Neural crest cell (in vitro differentiated cells): ENCODE measurements around the gene MINDY3. TPM values are rescaled to one million over a fixed set of nuclear protein-coding genes. Genes with fewer than 3 reads are reported as not detected.

Experiments
- DNase-seq: peaks from one replicate; pipeline ENCODE4 v3.0.0; 2021; ENCODE audit warnings: low read depth, mixed read lengths, low spot score
- H3K27ac Mint-ChIP-seq: one replicate; pipeline ENCODE4 v1.8.0; 2021; ENCODE audit warnings: mild to moderate bottlenecking, mixed read lengths; ENCODE audit not compliant: unreplicated experiment
- H3K27me3 Mint-ChIP-seq: 2 replicates; pipeline ENCODE4 v1.8.0; 2021; ENCODE audit warnings: low read depth, mild to moderate bottlenecking, mixed read lengths
- H3K36me3 Mint-ChIP-seq: 2 replicates; pipeline ENCODE4 v1.8.0; 2021; ENCODE audit warnings: low read depth, mild to moderate bottlenecking, mixed read lengths
- H3K4me1 Mint-ChIP-seq: 2 replicates; pipeline ENCODE4 v1.8.0; 2021; ENCODE audit warnings: mixed read lengths
- H3K4me3 Mint-ChIP-seq: one replicate; pipeline ENCODE4 v1.8.0; 2021; ENCODE audit warnings: mild to moderate bottlenecking, mixed read lengths
- H3K9me3 Mint-ChIP-seq: 2 replicates; pipeline ENCODE4 v1.8.0; 2021; ENCODE audit warnings: mixed read lengths
- total RNA-seq: library from RNA; stranded (reverse); gene quantifications from 2 replicates; pipeline ENCODE4 v1.2.1, GENCODE V29; 2021
- TF ChIP-seq, protein P1 (sequence below): fragments of 200-600 bp; sonication (generic); conservative IDR thresholded peaks from 2 replicates; pipeline ENCODE4 v1.5.0; 2021; ENCODE audit warnings: antibody characterized with exemption, mild to moderate bottlenecking

MINDY3 gene
- total RNA-seq, 1 donor from 2014 or later, result 22.9 TPM

DNA sequence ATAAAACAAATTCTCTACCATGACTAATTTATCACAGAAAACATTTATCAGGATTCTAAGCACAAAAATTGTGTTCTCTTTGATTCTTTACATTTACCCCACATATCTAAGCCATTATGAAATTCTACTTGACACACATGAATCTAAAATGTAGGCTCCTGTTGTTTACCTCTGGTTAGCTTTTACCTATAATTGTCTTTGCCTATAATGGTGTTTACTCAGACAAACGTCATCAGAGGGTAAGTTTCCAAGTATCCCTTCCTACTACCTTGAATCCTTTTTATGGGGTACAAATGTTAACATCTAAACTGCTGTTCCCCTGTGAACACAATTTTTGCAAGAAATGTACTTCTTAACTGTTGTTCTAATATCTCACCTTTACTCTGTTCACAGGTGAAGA, 63.5 kb downstream of the MINDY3 start:
- TF ChIP-seq, protein P1, sequence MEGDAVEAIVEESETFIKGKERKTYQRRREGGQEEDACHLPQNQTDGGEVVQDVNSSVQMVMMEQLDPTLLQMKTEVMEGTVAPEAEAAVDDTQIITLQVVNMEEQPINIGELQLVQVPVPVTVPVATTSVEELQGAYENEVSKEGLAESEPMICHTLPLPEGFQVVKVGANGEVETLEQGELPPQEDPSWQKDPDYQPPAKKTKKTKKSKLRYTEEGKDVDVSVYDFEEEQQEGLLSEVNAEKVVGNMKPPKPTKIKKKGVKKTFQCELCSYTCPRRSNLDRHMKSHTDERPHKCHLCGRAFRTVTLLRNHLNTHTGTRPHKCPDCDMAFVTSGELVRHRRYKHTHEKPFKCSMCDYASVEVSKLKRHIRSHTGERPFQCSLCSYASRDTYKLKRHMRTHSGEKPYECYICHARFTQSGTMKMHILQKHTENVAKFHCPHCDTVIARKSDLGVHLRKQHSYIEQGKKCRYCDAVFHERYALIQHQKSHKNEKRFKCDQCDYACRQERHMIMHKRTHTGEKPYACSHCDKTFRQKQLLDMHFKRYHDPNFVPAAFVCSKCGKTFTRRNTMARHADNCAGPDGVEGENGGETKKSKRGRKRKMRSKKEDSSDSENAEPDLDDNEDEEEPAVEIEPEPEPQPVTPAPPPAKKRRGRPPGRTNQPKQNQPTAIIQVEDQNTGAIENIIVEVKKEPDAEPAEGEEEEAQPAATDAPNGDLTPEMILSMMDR, result no peak
- no peaks in the 10 kb centered on the region for H3K27me3 Mint-ChIP-seq
- H3K27ac Mint-ChIP-seq, result no peak overlapping the region
- peaks cover 3% of the 10 kb centered on the region for H3K9me3 Mint-ChIP-seq
- H3K36me3 Mint-ChIP-seq, result peaks cover 17% of the 10 kb centered on the region
- H3K4me3 Mint-ChIP-seq, result no peak overlapping the region
- no peaks in the 10 kb centered on the region for H3K4me1 Mint-ChIP-seq
- DNase-seq, result no peak

DNA sequence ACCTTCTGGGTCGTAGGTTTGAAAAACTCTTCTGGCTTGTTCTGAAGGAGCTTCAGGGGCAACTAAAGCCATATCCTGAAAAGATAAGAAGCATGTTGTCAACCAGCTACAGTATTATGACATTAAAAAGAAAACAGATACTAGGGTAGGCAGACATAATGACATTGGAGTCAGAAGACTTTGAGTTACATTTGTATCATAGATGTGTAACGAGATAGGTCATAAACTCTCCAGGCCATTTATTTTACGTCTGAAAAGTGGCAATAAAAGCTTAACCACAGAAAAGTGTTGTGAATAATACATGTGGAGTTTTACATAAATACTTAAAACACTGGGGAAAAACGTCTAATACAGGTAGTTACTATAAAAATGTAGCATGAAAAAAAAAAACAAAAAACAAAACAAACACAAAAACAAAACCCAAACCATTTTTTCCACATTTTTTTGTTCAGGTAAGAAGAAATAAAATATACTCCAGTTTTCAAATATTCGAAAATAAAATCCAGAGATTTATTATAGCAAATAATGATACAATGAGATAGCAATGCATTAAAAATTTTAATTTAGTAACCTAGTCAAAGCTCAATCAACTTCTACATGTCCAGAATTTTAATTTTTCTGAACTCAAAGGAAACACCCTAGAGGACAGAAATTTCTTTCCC, 64.1 kb downstream of the MINDY3 start:
- TF ChIP-seq, protein P1, result no peak
- no peaks in the 10 kb centered on the region for H3K4me1 Mint-ChIP-seq
- peaks cover 3% of the 10 kb centered on the region for H3K9me3 Mint-ChIP-seq
- H3K4me3 Mint-ChIP-seq, result no peak overlapping the region
- no peak overlapping the region for H3K27ac Mint-ChIP-seq
- H3K27me3 Mint-ChIP-seq, result no peaks in the 10 kb centered on the region
- H3K36me3 Mint-ChIP-seq, result peaks cover 11% of the 10 kb centered on the region
- DNase-seq, result no peak

DNA sequence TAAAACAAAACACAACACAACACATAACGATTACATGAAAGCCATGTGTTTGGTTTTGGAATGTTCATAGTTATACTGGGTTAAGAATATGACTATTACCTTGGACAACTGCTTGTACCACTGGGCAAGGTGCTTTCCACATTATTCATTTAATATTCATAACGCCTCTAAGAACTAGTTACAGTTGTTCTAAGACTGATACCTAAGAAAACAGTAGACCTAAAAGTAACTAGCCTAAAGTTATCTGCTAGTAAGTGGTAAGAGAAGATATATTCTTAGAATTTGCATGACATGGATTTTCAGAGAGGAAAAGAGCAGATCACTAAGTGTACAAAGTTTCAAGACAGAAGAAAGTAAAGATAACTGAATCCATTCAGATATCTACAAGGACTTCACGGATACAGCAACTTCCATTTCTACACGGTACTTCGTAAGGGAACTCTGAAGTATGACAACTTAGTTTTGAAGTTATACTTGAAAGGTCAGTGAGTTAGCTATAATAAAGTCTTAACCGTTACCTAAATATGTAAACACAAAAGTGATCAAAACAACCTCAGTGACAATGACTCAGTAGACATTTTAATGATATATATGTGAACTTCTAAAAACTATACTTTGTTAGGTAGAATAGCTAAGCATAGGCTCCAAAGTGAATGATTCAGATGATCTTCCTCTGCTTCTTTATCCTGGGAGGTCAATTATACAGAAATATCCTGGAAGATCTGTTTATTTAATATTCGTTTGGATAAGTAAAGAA, 65.1 kb downstream of the MINDY3 start:
- H3K9me3 Mint-ChIP-seq, result no peaks in the 10 kb centered on the region
- H3K4me1 Mint-ChIP-seq, result no peaks in the 10 kb centered on the region
- H3K4me3 Mint-ChIP-seq, result no peak overlapping the region
- H3K27ac Mint-ChIP-seq, result no peak overlapping the region
- TF ChIP-seq, protein P1, result no peak
- DNase-seq, result no peak
- no peaks in the 10 kb centered on the region for H3K27me3 Mint-ChIP-seq
- H3K36me3 Mint-ChIP-seq, result peaks cover 3% of the 10 kb centered on the region

DNA sequence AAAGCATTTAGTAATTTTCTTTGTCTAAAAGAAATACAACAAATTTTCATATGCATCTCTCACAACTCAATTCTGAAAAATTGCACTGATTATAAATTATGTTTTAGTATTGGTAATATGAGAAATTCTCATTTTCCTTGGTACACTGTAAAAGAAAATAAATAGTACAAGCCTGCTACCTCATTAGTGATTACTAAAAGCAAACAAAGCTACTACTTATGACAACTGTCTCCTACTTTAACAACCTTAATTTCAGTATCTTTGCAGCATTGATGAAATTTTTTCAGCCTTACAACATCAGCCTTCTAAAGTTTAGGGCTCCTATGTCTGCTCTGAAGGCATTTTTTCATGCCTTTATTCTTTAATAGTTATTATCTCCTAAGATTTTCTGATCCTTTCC, 65.7 kb downstream of the MINDY3 start:
- TF ChIP-seq, protein P1, result no peak
- H3K4me1 Mint-ChIP-seq, result no peaks in the 10 kb centered on the region

DNA sequence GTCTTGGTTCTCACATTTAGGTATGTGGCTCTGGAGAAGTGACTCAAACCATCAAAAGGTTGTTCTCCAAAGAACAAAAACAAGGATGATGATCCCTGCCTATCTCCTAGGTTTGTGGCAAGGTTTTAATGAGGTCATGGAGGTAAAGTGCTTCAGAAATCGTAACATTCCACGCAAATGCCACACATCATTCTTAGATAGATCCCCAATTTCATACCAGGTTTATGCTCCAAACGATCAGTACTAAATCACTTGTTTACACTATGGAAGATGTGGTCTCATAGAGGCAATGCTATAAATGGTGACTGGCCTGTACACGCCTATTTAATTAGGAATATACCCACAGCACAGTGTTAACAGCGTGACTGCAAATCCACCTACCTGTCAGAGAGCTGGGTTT, 66.6 kb downstream of the MINDY3 start:
- H3K27me3 Mint-ChIP-seq, result no peaks in the 10 kb centered on the region
- peaks cover 3% of the 10 kb centered on the region for H3K36me3 Mint-ChIP-seq
- no peaks in the 10 kb centered on the region for H3K9me3 Mint-ChIP-seq
- TF ChIP-seq, protein P1, result no peak
- H3K4me1 Mint-ChIP-seq, result no peaks in the 10 kb centered on the region
- H3K4me3 Mint-ChIP-seq, result no peak overlapping the region
- no peak overlapping the region for H3K27ac Mint-ChIP-seq
- DNase-seq, result no peak

More for the DNA sequence above, 65.7 kb downstream of the MINDY3 start:
- Mint-ChIP-seq H3K4me3 (no peak overlapping the region), H3K9me3 (no peaks in the 10 kb centered on the region), H3K27me3 (no peaks in the 10 kb centered on the region), H3K36me3 (peaks cover 3% of the 10 kb centered on the region), H3K27ac (no peak overlapping the region)
- DNase-seq, result no peak
